Measurements from ENCODE around the gene DSCAML1.

DNA sequence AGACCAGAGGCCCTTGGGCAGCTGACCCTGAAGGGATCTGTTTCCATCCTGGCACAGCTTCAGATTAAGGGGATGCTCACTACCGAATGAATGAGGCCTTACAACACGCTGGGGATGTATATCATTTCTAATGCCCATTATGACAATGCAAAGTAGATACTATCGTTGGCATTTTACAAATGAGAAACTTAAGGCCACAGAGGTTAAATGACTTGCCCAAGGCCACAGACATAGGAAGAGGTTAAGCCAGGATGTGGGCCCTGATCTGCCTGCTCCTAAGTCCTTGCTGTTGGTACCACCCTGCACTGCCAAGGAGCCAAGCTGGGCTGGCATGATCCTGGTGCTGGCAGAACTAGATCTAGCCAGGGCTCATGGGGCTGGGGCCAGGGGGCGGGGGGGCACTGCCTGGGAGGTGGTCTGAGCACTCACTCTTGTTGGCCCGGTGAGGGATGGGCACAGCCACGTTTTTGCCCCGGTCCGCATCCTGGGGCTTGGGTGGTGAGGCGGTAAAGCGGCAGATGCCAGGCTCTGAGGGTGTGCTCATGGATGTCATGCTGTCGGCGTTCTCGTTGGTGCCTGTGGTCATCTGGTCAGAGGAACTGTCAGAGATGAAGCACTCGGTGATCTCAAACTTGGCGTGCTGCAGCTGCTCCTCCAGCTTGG is 366.6 kb downstream of the DSCAML1 start:
- TF ChIP-seq, protein P1, sequence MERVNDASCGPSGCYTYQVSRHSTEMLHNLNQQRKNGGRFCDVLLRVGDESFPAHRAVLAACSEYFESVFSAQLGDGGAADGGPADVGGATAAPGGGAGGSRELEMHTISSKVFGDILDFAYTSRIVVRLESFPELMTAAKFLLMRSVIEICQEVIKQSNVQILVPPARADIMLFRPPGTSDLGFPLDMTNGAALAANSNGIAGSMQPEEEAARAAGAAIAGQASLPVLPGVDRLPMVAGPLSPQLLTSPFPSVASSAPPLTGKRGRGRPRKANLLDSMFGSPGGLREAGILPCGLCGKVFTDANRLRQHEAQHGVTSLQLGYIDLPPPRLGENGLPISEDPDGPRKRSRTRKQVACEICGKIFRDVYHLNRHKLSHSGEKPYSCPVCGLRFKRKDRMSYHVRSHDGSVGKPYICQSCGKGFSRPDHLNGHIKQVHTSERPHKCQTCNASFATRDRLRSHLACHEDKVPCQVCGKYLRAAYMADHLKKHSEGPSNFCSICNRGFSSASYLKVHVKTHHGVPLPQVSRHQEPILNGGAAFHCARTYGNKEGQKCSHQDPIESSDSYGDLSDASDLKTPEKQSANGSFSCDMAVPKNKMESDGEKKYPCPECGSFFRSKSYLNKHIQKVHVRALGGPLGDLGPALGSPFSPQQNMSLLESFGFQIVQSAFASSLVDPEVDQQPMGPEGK (CRISPR knock-in tag; IDR thresholded peaks at IDR 0.05; ENCODE audit: borderline replicate concordance) = no peak
- TF ChIP-seq, protein P2, sequence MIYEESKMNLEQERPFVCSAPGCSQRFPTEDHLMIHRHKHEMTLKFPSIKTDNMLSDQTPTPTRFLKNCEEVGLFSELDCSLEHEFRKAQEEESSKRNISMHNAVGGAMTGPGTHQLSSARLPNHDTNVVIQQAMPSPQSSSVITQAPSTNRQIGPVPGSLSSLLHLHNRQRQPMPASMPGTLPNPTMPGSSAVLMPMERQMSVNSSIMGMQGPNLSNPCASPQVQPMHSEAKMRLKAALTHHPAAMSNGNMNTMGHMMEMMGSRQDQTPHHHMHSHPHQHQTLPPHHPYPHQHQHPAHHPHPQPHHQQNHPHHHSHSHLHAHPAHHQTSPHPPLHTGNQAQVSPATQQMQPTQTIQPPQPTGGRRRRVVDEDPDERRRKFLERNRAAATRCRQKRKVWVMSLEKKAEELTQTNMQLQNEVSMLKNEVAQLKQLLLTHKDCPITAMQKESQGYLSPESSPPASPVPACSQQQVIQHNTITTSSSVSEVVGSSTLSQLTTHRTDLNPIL (CRISPR knock-in tag; IDR thresholded peaks at IDR 0.05; ENCODE audit: low read depth) = no peak
- no peak for TF ChIP-seq BACH2 (CRISPR knock-in tag; IDR thresholded peaks at IDR 0.05; ENCODE audit: borderline replicate concordance)
- no peak for TF ChIP-seq SNAI2 (CRISPR knock-in tag; IDR thresholded peaks at IDR 0.05)
- TF ChIP-seq ESRRG (CRISPR knock-in tag; IDR thresholded peaks at IDR 0.05) = no peak

Data from SK-N-SH treated with all-trans-retinoic acid at 6 μM for 48 hours (cell line).